ENCODE results near the gene MAPRE2.
"Not testable (repeated sequence)": the region's sequence is repeated elsewhere in the genome, so short reads cannot be mapped to it uniquely, and the experiment has no call there.

MAPRE2 gene

GRCh38 chr18:35143622-35144596 lies 102.7 kb downstream of the MAPRE2 start:
- no peak overlapping the region for H3K4me3 ChIP-seq (ENCODE audit: low read depth, low read length)

GRCh38 chr18:35144698-35145097 lies 103.5 kb downstream of the MAPRE2 start:
- H3K4me3 ChIP-seq (ENCODE audit: low read depth, low read length), result no peak overlapping the region

- not testable (repeated sequence) for H3K4me3 ChIP-seq (ENCODE audit: low read depth, low read length)
Measured at GRCh38 chr18:35150195-35150594, 109.0 kb downstream of the MAPRE2 start.

- H3K4me3 ChIP-seq (ENCODE audit: low read depth, low read length), result no peak overlapping the region
Measured at GRCh38 chr18:35153609-35154272, 112.5 kb downstream of the MAPRE2 start.

- no peak overlapping the region for H3K4me3 ChIP-seq (ENCODE audit: low read depth, low read length)
Measured at GRCh38 chr18:35155398-35156117, 114.3 kb downstream of the MAPRE2 start.

GRCh38 chr18:35157181-35157580 lies 116.0 kb downstream of the MAPRE2 start:
- no peak overlapping the region for H3K4me3 ChIP-seq (ENCODE audit: low read depth, low read length)

- H3K4me3 ChIP-seq (ENCODE audit: low read depth, low read length), result no peak overlapping the region
Measured at GRCh38 chr18:35158728-35159450, 117.7 kb downstream of the MAPRE2 start.

- no peak overlapping the region for H3K4me3 ChIP-seq (ENCODE audit: low read depth, low read length)
Measured at GRCh38 chr18:35159782-35160181, 118.6 kb downstream of the MAPRE2 start.

GRCh38 chr18:35161485-35161884 lies 120.3 kb downstream of the MAPRE2 start:
- H3K4me3 ChIP-seq (ENCODE audit: low read depth, low read length), result no peak overlapping the region

GRCh38 chr18:35161934-35162333 lies 120.7 kb downstream of the MAPRE2 start:
- H3K4me3 ChIP-seq (ENCODE audit: low read depth, low read length), result no peak overlapping the region

GRCh38 chr18:35163014-35163539 lies 121.9 kb downstream of the MAPRE2 start:
- H3K4me3 ChIP-seq (ENCODE audit: low read depth, low read length), result no peak overlapping the region

GRCh38 chr18:35163721-35164120 lies 122.5 kb downstream of the MAPRE2 start:
- H3K4me3 ChIP-seq (ENCODE audit: low read depth, low read length), result no peak overlapping the region

- H3K4me3 ChIP-seq (ENCODE audit: low read depth, low read length), result no peak overlapping the region
Measured at GRCh38 chr18:35164133-35164532, 122.9 kb downstream of the MAPRE2 start.

GRCh38 chr18:35167332-35167731 lies 126.1 kb downstream of the MAPRE2 start:
- no peak overlapping the region for H3K4me3 ChIP-seq (ENCODE audit: low read depth, low read length)

GRCh38 chr18:35167857-35168256 lies 126.6 kb downstream of the MAPRE2 start:
- H3K4me3 ChIP-seq (ENCODE audit: low read depth, low read length), result no peak overlapping the region

GRCh38 chr18:35170323-35170722 lies 129.1 kb downstream of the MAPRE2 start:
- not testable (repeated sequence) for H3K4me3 ChIP-seq (ENCODE audit: low read depth, low read length)

GRCh38 chr18:35171315-35171987 lies 130.2 kb downstream of the MAPRE2 start:
- H3K4me3 ChIP-seq (ENCODE audit: low read depth, low read length), result no peak overlapping the region

GRCh38 chr18:35172009-35172408 lies 130.8 kb downstream of the MAPRE2 start:
- H3K4me3 ChIP-seq (ENCODE audit: low read depth, low read length), result no peak overlapping the region

- no peak overlapping the region for H3K4me3 ChIP-seq (ENCODE audit: low read depth, low read length)
Measured at GRCh38 chr18:35172451-35173035, 131.3 kb downstream of the MAPRE2 start.

Data from iPS-11a (cell line).